Measurements from ENCODE around the gene GAN.

GRCh38 chr16:81394966-81395655 lies 80.3 kb downstream of the GAN start:
- TF ChIP-seq CTCF (IDR thresholded peaks at IDR 0.05) (no peak), ZNF317 (CRISPR knock-in tag; IDR thresholded peaks at IDR 0.05; ENCODE audit: borderline replicate concordance, low read depth) (no peak), ZNF416 (CRISPR knock-in tag; IDR thresholded peaks at IDR 0.05) (no peak), USF2 (CRISPR knock-in tag; IDR thresholded peaks at IDR 0.05) (no peak), FOXP1 (CRISPR knock-in tag; IDR thresholded peaks at IDR 0.05; ENCODE audit: borderline replicate concordance) (no peak), E2F1 (CRISPR knock-in tag; IDR thresholded peaks at IDR 0.05) (no peak), FOXJ3 (CRISPR knock-in tag; IDR thresholded peaks at IDR 0.05; ENCODE audit: borderline replicate concordance) (no peak), HMGA2 (CRISPR knock-in tag; IDR thresholded peaks at IDR 0.05) (no peak), ELF4 (CRISPR knock-in tag; IDR thresholded peaks at IDR 0.05; ENCODE audit: low read depth) (no peak), E2F5 (CRISPR knock-in tag; IDR thresholded peaks at IDR 0.05) (no peak), MAX (CRISPR knock-in tag; IDR thresholded peaks at IDR 0.05) (no peak), ATF6 (CRISPR knock-in tag; IDR thresholded peaks at IDR 0.05) (no peak), ESRRA (CRISPR knock-in tag; IDR thresholded peaks at IDR 0.05; ENCODE audit: borderline replicate concordance) (no peak), FOXP4 (CRISPR knock-in tag; IDR thresholded peaks at IDR 0.05) (no peak)
